HUDEP-2 (cell line): ENCODE measurements around the gene CLDN2.
"Not testable (repeated sequence)": the region's sequence is repeated elsewhere in the genome, so short reads cannot be mapped to it uniquely, and the experiment has no call there.

Experiments used
- DNase-seq, 76 experiments: peaks; one replicate each; lab custom pipeline; 2025; ENCODE audit not compliant: unreplicated experiment in 76 of 76; lab: John Stamatoyannopoulos, UW

Gene CLDN2

GRCh38 chrX:106919932-106920452, at the start of gene CLDN2:
TSS of gene CLDN2 (plus strand) at chrX:106920402. CDS start at chrX:106928229, 7,827 bp downstream.
- DNase-seq, result no peak

GRCh38 chrX:106872796-106873195, 47.4 kb upstream of the CLDN2 start:
- not testable (repeated sequence) for DNase-seq

- DNase-seq, result peak in 4 of 76 experiments; percentile 0 to 1 (median 0)
These were observed 46.1 kb upstream of the CLDN2 start for GRCh38 chrX:106874075-106874474.

GRCh38 chrX:106875151-106875550, 45.1 kb upstream of the CLDN2 start:
- DNase-seq, result no peak

GRCh38 chrX:106889468-106889867, 30.7 kb upstream of the CLDN2 start:
- no peak for DNase-seq

GRCh38 chrX:106891762-106892460, 28.3 kb upstream of the CLDN2 start:
- DNase-seq, result no peak

GRCh38 chrX:106894392-106894909, 25.8 kb upstream of the CLDN2 start:
- DNase-seq, result peak in 37 of 76 experiments; percentile 0 to 43 (median 3)

- DNase-seq, result no peak
These were observed 25.2 kb upstream of the CLDN2 start for GRCh38 chrX:106894978-106895452.

- no peak for DNase-seq
These were observed 22.9 kb upstream of the CLDN2 start for GRCh38 chrX:106897259-106897658.

- DNase-seq, result peak in 23 of 76 experiments; percentile 0 to 41 (median 6)
These were observed 21.7 kb upstream of the CLDN2 start for GRCh38 chrX:106898462-106898861.

GRCh38 chrX:106899276-106899675, 20.9 kb upstream of the CLDN2 start:
- no peak for DNase-seq

- DNase-seq, result no peak
These were observed 20.4 kb upstream of the CLDN2 start for GRCh38 chrX:106899841-106900240.

- no peak for DNase-seq
These were observed 18.9 kb upstream of the CLDN2 start for GRCh38 chrX:106901341-106901740.

- no peak for DNase-seq
These were observed 18.4 kb upstream of the CLDN2 start for GRCh38 chrX:106901781-106902219.

GRCh38 chrX:106902684-106903083, 17.5 kb upstream of the CLDN2 start:
- no peak for DNase-seq

GRCh38 chrX:106903291-106903824, 16.8 kb upstream of the CLDN2 start, which contains the start of gene RIPPLY1:
TSS of gene RIPPLY1 (minus strand) at chrX:106903341. CDS start at chrX:106903287, 54 bp downstream.
- DNase-seq, result no peak

- DNase-seq, result no peak
These were observed 16.2 kb upstream of the CLDN2 start for GRCh38 chrX:106903856-106904528.

GRCh38 chrX:106905064-106905708, 15.0 kb upstream of the CLDN2 start:
- DNase-seq, result no peak

GRCh38 chrX:106906361-106906760, 13.8 kb upstream of the CLDN2 start:
- DNase-seq, result no peak

GRCh38 chrX:106912864-106913263, 7.3 kb upstream of the CLDN2 start:
- DNase-seq, result no peak
